K562 (cell line): Measurements from ENCODE around the gene TFCP2L1. TPM values are rescaled to one million over a fixed set of nuclear protein-coding genes. Genes with fewer than 3 reads are reported as not detected.

Experiments
- ATAC-seq: fragments of 200-7000 bp; cut with Tn5 transposase; 3 replicates; pipeline ENCODE4 v1.9.1; 2020; ENCODE audit warnings: moderate library complexity
- BruUV-seq: library from RNA; stranded (reverse); fragments of 400-500 nt; replicated peaks from 2 replicates; lab custom pipeline; 2021; lab: Mats Ljungman, UMichigan
- CTCF ChIA-PET: fragments of 300-600 bp; formaldehyde crosslinking; extraction: SDS; loops from one replicate; lab custom pipeline; 2021; ENCODE audit warnings: low intra/inter-chr PET ratio; lab: Yijun Ruan, JAX
- POLR2A ChIA-PET: fragments of 300-600, 350-650 bp; sonication (Branson Sonifier 250); formaldehyde crosslinking; extraction: SDS; loops from one replicate; lab custom pipeline; 2021; ENCODE audit warnings: antibody characterized with exemption, inconsistent platforms; lab: Yijun Ruan, JAX
- DNase-seq, 4 experiments: peaks; one replicate each; pipeline versions ENCODE4 v3.0.0 to v3.0.0-alpha.2; 2011 to 2018; ENCODE audit warnings: low spot score in 3 of 4, mixed read lengths in 3 of 4; ENCODE audit errors: extremely low read depth in 1 of 4
- FAIRE-seq: peaks from 2 replicates; lab custom pipeline; 2011; peaks lifted over from hg19 to GRCh38; lab: Jason Lieb, UNC
- H2AFZ ChIP-seq: 2 replicates; pipeline ENCODE4 v1.6.0; 2011; ENCODE audit warnings: low read depth, low read length, control low read depth, inconsistent platforms
- H3K27ac ChIP-seq: fragments of 200-600 bp; 3 replicates; pipeline ENCODE4 v1.8.0; 2011; ENCODE audit warnings: low read depth, mild to moderate bottlenecking, control low read depth, inconsistent platforms, low read length, moderate library complexity, mixed read lengths; ENCODE audit errors: extremely low read depth
- H3K27me3 ChIP-seq, 2 experiments: fragments of 300-600 bp in 1 of 2; 2 replicates in 1 of 2; 3 replicates in 1 of 2; pipeline versions ENCODE4 v1.6.0 to v1.8.0; 2011; ENCODE audit warnings: inconsistent platforms in 2 of 2, low read length in 2 of 2, mild to moderate bottlenecking in 1 of 2, mixed read lengths in 1 of 2, moderate library complexity in 1 of 2; ENCODE audit not compliant: control insufficient read depth in 2 of 2, insufficient read depth in 2 of 2
- H3K36me3 ChIP-seq: fragments of 300-600 bp; 3 replicates; pipeline ENCODE4 v1.8.0; 2011; ENCODE audit warnings: mild to moderate bottlenecking, low read length, inconsistent platforms; ENCODE audit not compliant: control insufficient read depth, insufficient read depth
- H3K4me1 ChIP-seq, 2 experiments: fragments of 200-600 bp in 1 of 2; replicated peaks in 1 of 2; 2 replicates in 1 of 2; 3 replicates in 1 of 2; pipeline versions ENCODE4 v1.5.1 to v1.8.0; 2011; ENCODE audit warnings: inconsistent platforms in 2 of 2, low read length in 2 of 2, mild to moderate bottlenecking in 1 of 2, mixed read lengths in 1 of 2, moderate library complexity in 1 of 2; ENCODE audit not compliant: control insufficient read depth in 2 of 2, insufficient read depth in 2 of 2
- H3K4me2 ChIP-seq: 2 replicates; pipeline ENCODE4 v1.6.1; 2011; ENCODE audit warnings: low read length, control low read depth, inconsistent platforms, mixed read lengths; ENCODE audit not compliant: insufficient read depth
- H3K4me3 ChIP-seq: fragments of 200-600 bp; sonication (generic), shearing (Covaris generic); 2 replicates; pipeline ENCODE4 v1.5.1; 2016; ENCODE audit warnings: control low read depth, inconsistent platforms
- H3K79me2 ChIP-seq: fragments of 200-600 bp; 3 replicates; pipeline ENCODE4 v1.8.0; 2011; ENCODE audit warnings: low read length, inconsistent platforms; ENCODE audit not compliant: control insufficient read depth, insufficient read depth
- H3K9ac ChIP-seq, 2 experiments: 2 replicates each; pipeline versions ENCODE4 v1.6.0 to v1.6.1; 2011; ENCODE audit warnings: low read depth in 2 of 2, low read length in 2 of 2, control low read depth in 1 of 2, inconsistent platforms in 1 of 2, mild to moderate bottlenecking in 1 of 2, mixed read lengths in 1 of 2; ENCODE audit not compliant: insufficient read depth in 1 of 2
- H3K9me1 ChIP-seq: one replicate; pipeline ENCODE4 v1.6.0; 2011; ENCODE audit warnings: inconsistent platforms, mild to moderate bottlenecking, low read length, moderate library complexity; ENCODE audit not compliant: control insufficient read depth, insufficient read depth
- H3K9me3 ChIP-seq: replicated peaks from 2 replicates; pipeline ENCODE4 v1.5.1; 2011; ENCODE audit warnings: low read depth, low read length, inconsistent platforms; ENCODE audit not compliant: control insufficient read depth, insufficient read depth
- H4K20me1 ChIP-seq: replicated peaks from 2 replicates; pipeline ENCODE4 v1.6.1; 2011; ENCODE audit warnings: low read length, inconsistent platforms, mixed read lengths; ENCODE audit not compliant: control insufficient read depth, insufficient read depth
- ETV6 ChIP-seq, 3 experiments: fragments of 150-350 bp in 1 of 3; sonication (generic) in 1 of 3; formaldehyde crosslinking in 1 of 3; IDR thresholded peaks; 2 replicates each; pipeline versions ENCODE4 v1.6.1 to v1.8.0; 2014 to 2022; ENCODE audit warnings: borderline replicate concordance in 2 of 3, low read depth in 2 of 3, antibody characterized with exemption in 1 of 3, low read length in 1 of 3, mild to moderate bottlenecking in 1 of 3, missing genetic modification reagents in 1 of 3
- NCOR1 ChIP-seq: fragments of 450-650 bp; IDR thresholded peaks from 2 replicates; pipeline ENCODE4 v1.6.1; 2016; ENCODE audit warnings: mild to moderate bottlenecking, moderate library complexity
- RBBP5 ChIP-seq: fragments of 200-600 bp; sonication (generic); IDR thresholded peaks from 2 replicates; pipeline ENCODE4 v1.6.1; 2012; ENCODE audit warnings: borderline replicate concordance, mild to moderate bottlenecking, low read length, control low read depth, inconsistent platforms; ENCODE audit not compliant: insufficient read depth, poor library complexity, severe bottlenecking
- TOE1 ChIP-seq, 2 experiments: fragments of 450-650 bp in 1 of 2; sonication (generic) in 1 of 2; formaldehyde crosslinking in 1 of 2; IDR thresholded peaks; 2 replicates each; pipeline versions ENCODE4 v1.7.1 to v1.8.0; 2016 to 2022; ENCODE audit warnings: borderline replicate concordance in 2 of 2, mild to moderate bottlenecking in 2 of 2, antibody characterized with exemption in 1 of 2, inconsistent platforms in 1 of 2, low read depth in 1 of 2, missing genetic modification reagents in 1 of 2, moderate library complexity in 1 of 2
- ZNF239 ChIP-seq: fragments of 250-450 bp; sonication (Bioruptor Pico); IDR thresholded peaks from 2 replicates; pipeline ENCODE4 v1.4.0; 2020; ENCODE audit warnings: mild to moderate bottlenecking
- ZNF668 ChIP-seq: fragments of 250-450 bp; sonication (Bioruptor Pico); IDR thresholded peaks from 2 replicates; pipeline ENCODE4 v1.8.0; 2022; ENCODE audit warnings: mild to moderate bottlenecking, inconsistent platforms
- WGBS: fragments of 100-300 bp; shearing (Covaris generic); methylation state at CpG from one replicate; pipeline ENCODE4 v1.1.6; 2016; ENCODE audit warnings: low coverage, mixed read lengths; ENCODE audit not compliant: insufficient coverage; ENCODE audit errors: missing lambda C conversion rate; 5-methylcytosine and 5-hydroxymethylcytosine counted together
- in situ Hi-C: fragments of 300-500 bp; cut with MboI; formaldehyde crosslinking; loops from 4 replicates; pipeline ENCODE4 v1.15.0; 2018; ENCODE audit warnings: inconsistent platforms, mixed read lengths
- intact Hi-C: fragments of 100-400 bp; cut with micrococcal nuclease; formaldehyde crosslinking; loops from 2 replicates; pipeline ENCODE4 v1.14.2; 2022
- polyA plus RNA-seq, 8 experiments: library from polyadenylated mRNA; depleted of rRNA in 4 of 8; stranded (reverse) in 5 of 8; unstranded in 3 of 8; fragments of >200 nt; fragmentation: Nextera tagmentation in 2 of 8; fragmentation: Illumina TruSeq in 1 of 8; extraction: Ambion mirVana in 2 of 8; extraction: Trizol in 1 of 8; gene quantifications; 2 replicates each; pipeline versions ENCODE4 v1.2.1 to v1.2.3, GENCODE V29; 2011 to 2014; ENCODE audit warnings: inconsistent platforms in 1 of 8, missing spikeins in 1 of 8
- total RNA-seq, 7 experiments: library from RNA; depleted of rRNA in 6 of 7; stranded (reverse); fragments of >200 nt in 6 of 7; fragmentation: Illumina TruSeq in 2 of 7; extraction: Trizol in 2 of 7; gene quantifications; 2 replicates each; pipeline versions ENCODE4 v1.2.1 to v1.2.3, GENCODE V29; 2011 to 2021; ENCODE audit warnings: low replicate concordance in 1 of 7
- TF ChIP-seq, protein P1 (sequence below), 2 experiments: fragments of 450-650 bp; IDR thresholded peaks; 2 replicates each; pipeline ENCODE4 v1.6.1; 2016

TFCP2L1 gene
- total and polyA plus RNA-seq, 9 of the 15 experiments (the other 6 are each of a cell fraction or from before 2014, with no cell fraction given): 0.08 to 1.00 (median 0.42) TPM

DNA sequence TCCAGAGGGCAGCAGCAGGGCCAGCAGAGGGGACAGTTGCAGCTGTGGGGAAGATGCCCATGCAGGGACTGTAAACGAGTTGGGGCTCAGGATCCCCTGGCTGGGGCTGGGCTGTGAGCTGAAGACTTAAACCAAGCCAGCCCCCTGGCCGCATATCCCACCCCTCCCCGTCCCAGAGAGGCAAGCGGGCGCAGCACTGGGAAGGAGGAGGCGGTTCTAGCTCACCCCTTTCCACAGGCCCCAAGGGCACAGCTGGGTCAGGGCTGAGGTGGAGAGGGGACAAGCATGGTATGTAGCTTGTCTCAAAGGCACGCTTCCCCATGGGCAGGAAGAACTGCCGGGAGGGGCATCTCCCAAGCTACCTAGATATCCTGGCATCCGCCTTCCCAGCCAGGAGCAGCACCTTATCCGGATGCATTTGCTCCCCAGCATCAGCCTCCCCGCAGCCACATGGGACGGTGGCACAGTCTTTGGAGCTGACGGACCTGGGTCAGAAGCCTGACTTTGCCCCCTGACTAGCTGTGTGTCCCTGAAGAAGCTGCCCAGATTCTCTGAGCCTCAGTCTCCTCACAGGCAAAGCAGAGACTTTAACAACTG, 75.9 kb downstream of the TFCP2L1 start:
- Histone ChIP-seq H3K27ac (no peak overlapping the region), H3K9ac (peak overlapping the region in 1 of 2 experiments; percentile 35; a peak in 1 of 4 replicates), H3K4me1 (no peaks in the 10 kb centered on the region; a peak in 1 of 5 replicates), H3K36me3 (no peaks in the 10 kb centered on the region), H3K9me3 (no peaks in the 10 kb centered on the region), H2AFZ (no peak overlapping the region), H3K4me3 (no peak overlapping the region), H3K27me3 (peaks cover 32 to 58% of the 10 kb centered on the region in 2 experiments), H3K4me2 (no peak overlapping the region), H3K79me2 (no peaks in the 10 kb centered on the region), H3K9me1 (no peaks in the 10 kb centered on the region), H4K20me1 (no peaks in the 10 kb centered on the region; the same call in 1 of the 2 replicates)
- ChIA-PET POLR2A (interaction anchor here (1.0 kb wide), 1 partner anchor 9 kb away, joined by 3 read pairs; no protein-coding TSS in a partner anchor), CTCF (no interaction called here)
- DNase-seq: no peak
- whole genome bisulfite sequencing: 5% methylated on average over 12 of the region's 13 CpGs
- intact Hi-C loops (no loop called here), in situ Hi-C loops (no loop called here)
- no peak for ATAC-seq
- TF ChIP-seq ETV6 (IDR thresholded peaks at IDR 0.05; ENCODE audit: borderline replicate concordance in 1 of 2, low read depth in 2 of 2, low read length in 1 of 2) (no peak), ETV6 (CRISPR knock-in tag; IDR thresholded peaks at IDR 0.05; ENCODE audit: borderline replicate concordance) (no peak), RBBP5 (no peak), ZNF668 (CRISPR knock-in tag) (no peak), ZNF239 (no peak), TOE1 (IDR thresholded peaks at IDR 0.05; ENCODE audit: borderline replicate concordance) (no peak), TOE1 (CRISPR knock-in tag; IDR thresholded peaks at IDR 0.05; ENCODE audit: borderline replicate concordance, low read depth) (no peak), NCOR1 (no peak)
- TF ChIP-seq, protein P1, sequence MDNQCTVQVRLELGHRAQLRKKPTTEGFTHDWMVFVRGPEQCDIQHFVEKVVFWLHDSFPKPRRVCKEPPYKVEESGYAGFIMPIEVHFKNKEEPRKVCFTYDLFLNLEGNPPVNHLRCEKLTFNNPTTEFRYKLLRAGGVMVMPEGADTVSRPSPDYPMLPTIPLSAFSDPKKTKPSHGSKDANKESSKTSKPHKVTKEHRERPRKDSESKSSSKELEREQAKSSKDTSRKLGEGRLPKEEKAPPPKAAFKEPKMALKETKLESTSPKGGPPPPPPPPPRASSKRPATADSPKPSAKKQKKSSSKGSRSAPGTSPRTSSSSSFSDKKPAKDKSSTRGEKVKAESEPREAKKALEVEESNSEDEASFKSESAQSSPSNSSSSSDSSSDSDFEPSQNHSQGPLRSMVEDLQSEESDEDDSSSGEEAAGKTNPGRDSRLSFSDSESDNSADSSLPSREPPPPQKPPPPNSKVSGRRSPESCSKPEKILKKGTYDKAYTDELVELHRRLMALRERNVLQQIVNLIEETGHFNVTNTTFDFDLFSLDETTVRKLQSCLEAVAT (IDR thresholded peaks at IDR 0.05): no peak
- no TSS peak for BruUV-seq
- no peak for FAIRE-seq
